OCI-LY7 (cell line): ENCODE measurements around the gene TNIK. TPM values are rescaled to one million over a fixed set of nuclear protein-coding genes. Genes with fewer than 3 reads are reported as not detected.

Experiments used
- BruUV-seq: library from RNA; stranded (reverse); fragments of 400-500 nt; replicated peaks from 2 replicates; lab custom pipeline; 2021; lab: Mats Ljungman, UMichigan
- CTCF ChIA-PET: fragments of 300-600 bp; sonication (Branson Sonifier 250); formaldehyde crosslinking; loops from one replicate; lab custom pipeline; 2022; ENCODE audit warnings: antibody characterized with exemption; ENCODE audit not compliant: unreplicated experiment; lab: Charles Lee
- POLR2A ChIA-PET: fragments of 300-600 bp; sonication (Branson Sonifier 250); formaldehyde crosslinking; loops from one replicate; lab custom pipeline; 2022; ENCODE audit warnings: antibody characterized with exemption; lab: Charles Lee
- DNase-seq: peaks from one replicate; pipeline ENCODE4 v3.0.0-alpha.2; 2015; ENCODE audit warnings: low spot score
- H2AFZ ChIP-seq: fragments of 200-600 bp; sonication (generic), shearing (Covaris generic); 2 replicates; pipeline ENCODE4 v1.6.1; 2014; ENCODE audit warnings: mild to moderate bottlenecking, antibody characterized with exemption, low read length, moderate library complexity
- H3K27ac ChIP-seq: fragments of 200-600 bp; sonication (generic); 2 replicates; pipeline ENCODE4 v1.5.1; 2014; ENCODE audit warnings: mixed run types, low read depth, mild to moderate bottlenecking, moderate library complexity, low read length, inconsistent platforms; ENCODE audit not compliant: poor library complexity, severe bottlenecking
- H3K36me3 ChIP-seq: fragments of 200-600 bp; sonication (generic); 2 replicates; pipeline ENCODE4 v1.6.1; 2014; ENCODE audit warnings: mild to moderate bottlenecking, antibody characterized with exemption, low read length, moderate library complexity, mixed read lengths; ENCODE audit not compliant: insufficient read depth
- H3K4me1 ChIP-seq: fragments of 200-600 bp; sonication (generic); 2 replicates; pipeline ENCODE4 v1.5.1; 2014; ENCODE audit warnings: mild to moderate bottlenecking, low read length; ENCODE audit not compliant: insufficient read depth, poor library complexity, severe bottlenecking
- H3K4me2 ChIP-seq: fragments of 200-600 bp; sonication (generic); 2 replicates; pipeline ENCODE4 v1.6.1; 2014; ENCODE audit warnings: mild to moderate bottlenecking, low read length
- H3K4me3 ChIP-seq: fragments of 200-600 bp; sonication (generic); 2 replicates; pipeline ENCODE4 v1.5.1; 2014; ENCODE audit warnings: mild to moderate bottlenecking, low read depth, low read length; ENCODE audit not compliant: poor library complexity, severe bottlenecking
- H3K79me2 ChIP-seq: fragments of 200-600 bp; sonication (generic); 2 replicates; pipeline ENCODE4 v1.6.1; 2016; ENCODE audit warnings: low read depth, mild to moderate bottlenecking, low read length, moderate library complexity, mixed read lengths; ENCODE audit not compliant: insufficient read depth
- H3K9me2 ChIP-seq: fragments of 200-600 bp; sonication (generic); 2 replicates; pipeline ENCODE4 v1.6.1; 2016; ENCODE audit warnings: mild to moderate bottlenecking, low read length, mixed read lengths; ENCODE audit not compliant: insufficient read depth
- H3K9me3 ChIP-seq: fragments of 200-600 bp; sonication (generic); 2 replicates; pipeline ENCODE4 v1.6.1; 2014; ENCODE audit warnings: mild to moderate bottlenecking, mixed run types, low read length, mixed read lengths
- H4K20me1 ChIP-seq: fragments of 200-600 bp; sonication (generic); 2 replicates; pipeline ENCODE4 v1.6.1; 2014; ENCODE audit warnings: mild to moderate bottlenecking, antibody characterized with exemption, low read length, moderate library complexity, mixed read lengths; ENCODE audit not compliant: insufficient read depth
- CTCF ChIP-seq: fragments of 200-600 bp; sonication (generic); conservative IDR thresholded peaks from 2 replicates; pipeline ENCODE4 v1.5.1; 2014; ENCODE audit warnings: mild to moderate bottlenecking, antibody characterized with exemption, low read length, moderate library complexity, mixed read lengths
- EZH2phosphoT487 ChIP-seq: fragments of 200-600 bp; sonication (generic); IDR thresholded peaks from 2 replicates; pipeline ENCODE4 v1.6.1; 2018; ENCODE audit warnings: low read depth, borderline replicate concordance, mild to moderate bottlenecking, mixed run types, antibody characterized with exemption, low read length, moderate library complexity, mixed read lengths
- intact Hi-C: fragments of 100-400 bp; cut with micrococcal nuclease; formaldehyde crosslinking; loops from one replicate; pipeline ENCODE4 v1.10.0; 2022; ENCODE audit not compliant: unreplicated experiment
- total RNA-seq, 2 experiments: library from RNA; depleted of rRNA in 1 of 2; stranded (reverse); fragments of >200 nt in 1 of 2; shearing (Covaris generic) in 1 of 2; gene quantifications; 2 replicates each; pipeline ENCODE4 v1.2.3, GENCODE V29; 2014 to 2022

The TNIK gene
- total RNA-seq, 2 experiments from 2014 or later = not detected

GRCh38 chr3:171240504-171240835, 219.7 kb downstream of the TNIK start:
- no TSS peak for BruUV-seq

DNA sequence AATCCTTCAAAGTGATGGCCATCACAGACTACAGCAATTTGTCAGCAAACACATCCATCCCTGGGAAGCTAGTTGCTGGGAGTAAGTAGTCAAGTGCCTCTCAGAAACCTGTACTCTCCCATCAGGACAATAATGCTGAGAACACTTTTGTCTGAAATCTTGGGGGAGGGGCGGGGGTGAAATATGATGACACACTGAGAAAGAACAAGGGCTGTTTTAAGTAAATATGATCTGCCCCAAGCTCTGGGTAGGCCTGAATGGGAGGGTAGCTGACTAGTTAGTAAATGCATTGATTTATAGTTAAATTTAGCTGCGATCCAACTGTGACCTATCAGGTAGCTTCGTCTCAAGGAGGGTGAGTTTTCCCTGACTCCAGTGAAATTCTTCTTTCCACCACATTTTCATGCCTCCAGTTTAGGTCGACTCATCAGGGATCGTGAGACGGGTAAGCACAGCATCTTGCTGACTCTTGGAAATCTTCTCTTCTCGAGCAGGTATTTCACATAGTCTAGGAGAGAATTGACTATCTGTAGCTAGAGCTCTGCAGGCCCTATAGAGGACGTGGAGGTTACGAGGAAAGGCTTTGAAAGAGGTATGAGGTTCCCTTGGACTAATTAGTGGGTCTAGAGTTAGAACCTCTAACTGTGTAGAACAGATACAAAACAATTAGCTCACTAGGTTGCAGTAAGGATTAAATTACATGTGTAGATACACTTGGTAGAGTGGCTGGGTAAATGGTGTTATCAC, 220.3 kb downstream of the TNIK start:
- Histone ChIP-seq H3K27ac (no peak overlapping the region), H3K4me3 (no peak overlapping the region), H3K4me2 (peak overlapping the region; percentile 10; the same call in 1 of the 2 replicates), H2AFZ (peak overlapping the region; percentile 54), H3K9me2 (no peaks in the 10 kb centered on the region), H3K4me1 (peaks cover 16% of the 10 kb centered on the region), H3K9me3 (no peaks in the 10 kb centered on the region), H3K79me2 (no peaks in the 10 kb centered on the region), H4K20me1 (no peaks in the 10 kb centered on the region), H3K36me3 (no peaks in the 10 kb centered on the region)
- POLR2A ChIA-PET = interaction anchor here (0.6 to 0.9 kb wide), 4 partner anchors 13 to 237 kb away, joined by 3 read pairs; no protein-coding TSS in a partner anchor
- CTCF ChIA-PET = no interaction called here
- BruUV-seq = no TSS peak
- intact Hi-C loops = no loop called here
- no peak for TF ChIP-seq CTCF
- TF ChIP-seq EZH2phosphoT487 = no peak
- no peak for DNase-seq

More at GRCh38 chr3:171240504-171240835, 219.7 kb downstream of the TNIK start:
- Histone ChIP-seq H2AFZ (peak overlapping the region; percentile 54), H3K9me2 (no peaks in the 10 kb centered on the region), H3K27ac (no peak overlapping the region), H3K79me2 (no peaks in the 10 kb centered on the region), H3K4me2 (peak overlapping the region; percentile 10; the same call in 1 of the 2 replicates), H4K20me1 (no peaks in the 10 kb centered on the region), H3K9me3 (no peaks in the 10 kb centered on the region), H3K4me3 (no peak overlapping the region), H3K4me1 (peaks cover 16% of the 10 kb centered on the region), H3K36me3 (no peaks in the 10 kb centered on the region)
- POLR2A ChIA-PET = interaction anchor here (0.9 kb wide), 1 partner anchor 16 kb away, joined by 3 read pairs; no protein-coding TSS in a partner anchor
- no peak for TF ChIP-seq EZH2phosphoT487
- TF ChIP-seq CTCF = no peak
- intact Hi-C loops = no loop called here
- no peak for DNase-seq
- CTCF ChIA-PET = no interaction called here

- Histone ChIP-seq H3K4me1 (peaks cover 9% of the 10 kb centered on the region), H3K9me2 (no peaks in the 10 kb centered on the region), H4K20me1 (no peaks in the 10 kb centered on the region), H3K36me3 (no peaks in the 10 kb centered on the region), H3K4me3 (no peak overlapping the region), H3K79me2 (no peaks in the 10 kb centered on the region), H3K27ac (no peak overlapping the region), H3K4me2 (no peak overlapping the region), H2AFZ (peak overlapping the region; percentile 51; the same call in 1 of the 2 replicates), H3K9me3 (no peaks in the 10 kb centered on the region)
- no TSS peak for BruUV-seq
- ChIA-PET POLR2A (interaction anchor here (0.7 to 1.3 kb wide), 4 partner anchors 13 to 567 kb away, joined by 3 to 4 read pairs (median 4); no protein-coding TSS in a partner anchor), CTCF (interaction anchor here (1.0 kb wide), 1 partner anchor 11 kb away, joined by 5 read pairs; no protein-coding TSS in a partner anchor)
- no peak for DNase-seq
- TF ChIP-seq EZH2phosphoT487 (no peak), CTCF (no peak)
- intact Hi-C loops = no loop called here
These were observed 223.2 kb downstream of the TNIK start for GRCh38 chr3:171237009-171237385.
